HG03442 (cell line): ENCODE results near the gene MNAT1.

Experiments used
- ATAC-seq: cut with Tn5 transposase; IDR thresholded peaks from one replicate; pipeline ENCODE4 v1.9.1; 2021; ENCODE audit warnings: mild to moderate bottlenecking, moderate library complexity; ENCODE audit not compliant: unreplicated experiment

The MNAT1 gene

DNA sequence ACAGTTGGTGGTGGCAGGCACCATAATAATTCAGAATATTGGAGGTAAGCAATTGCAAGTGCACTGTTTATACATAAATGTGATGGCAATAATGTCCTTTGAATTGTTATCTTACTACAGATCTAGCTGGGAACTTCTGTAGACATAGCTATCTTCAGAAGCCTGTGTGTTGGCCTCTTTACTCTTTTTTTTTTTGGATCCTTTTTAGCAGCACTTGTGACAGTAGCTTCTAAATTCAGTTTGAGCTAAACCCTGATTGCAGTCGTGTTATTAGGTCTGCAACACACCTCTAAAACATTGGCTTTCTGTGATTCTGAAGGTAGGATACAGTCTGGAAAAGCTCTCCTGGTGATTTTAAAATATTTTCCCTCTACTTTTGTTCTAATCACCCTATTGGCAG is 285.0 kb downstream of the MNAT1 start:
- ATAC-seq: no peak
